Psoas muscle (tissue), 8 donors: Measurements from ENCODE around the gene SGSM2. TPM values are rescaled to one million over a fixed set of nuclear protein-coding genes. Genes with fewer than 3 reads are reported as not detected.

Source experiments
- ATAC-seq, 4 donors: fragments of 200-7000 bp; cut with Tn5 transposase; one replicate each; pipeline ENCODE4 v1.9.1; 2020; ENCODE audit warnings: moderate library complexity in 3 of 4, mild to moderate bottlenecking in 2 of 4
- DNase-seq, 2 donors: peaks; one replicate each; pipeline ENCODE4 v3.0.0-alpha.2; 2020
- H3K27ac ChIP-seq: fragments of 200-600 bp; one replicate; pipeline ENCODE4 v1.8.0; 2022
- H3K27me3 ChIP-seq, 3 donors: fragments of 200-600 bp in 1 of 3; one replicate each; pipeline versions ENCODE4 v1.6.1 to v1.8.0; 2013 to 2022; ENCODE audit warnings: low read length in 2 of 3, mild to moderate bottlenecking in 2 of 3, moderate library complexity in 1 of 3; ENCODE audit not compliant: insufficient read depth in 3 of 3
- H3K36me3 ChIP-seq, 2 donors: fragments of 200-600 bp in 1 of 2; one replicate each; pipeline versions ENCODE4 v1.6.1 to v1.8.0; 2013 to 2022; ENCODE audit warnings: low read depth in 1 of 2, mild to moderate bottlenecking in 1 of 2, moderate library complexity in 1 of 2; ENCODE audit not compliant: insufficient read depth in 1 of 2
- H3K4me1 ChIP-seq: fragments of 200-600 bp; one replicate; pipeline ENCODE4 v1.8.0; 2022
- H3K4me3 ChIP-seq: fragments of 200-600 bp; one replicate; pipeline ENCODE4 v1.8.0; 2022; ENCODE audit warnings: mild to moderate bottlenecking
- H3K9me3 ChIP-seq: fragments of 200-600 bp; one replicate; pipeline ENCODE4 v1.8.0; 2022
- CTCF ChIP-seq: fragments of 200-600 bp; IDR thresholded peaks from one replicate; pipeline ENCODE4 v1.8.0; 2022; ENCODE audit warnings: antibody characterized with exemption
- WGBS, 3 donors: extraction: QIAGEN DNeasy Blood & Tissue Kit; methylation state at CpG; one replicate each; pipeline versions ENCODE4 v1.1.6 to v1.1.7; 2013; 5-methylcytosine and 5-hydroxymethylcytosine counted together
- intact Hi-C, 2 donors: fragments of 100-400 bp; cut with DNase I; formaldehyde crosslinking; loops; one replicate each; pipeline versions ENCODE4 v1.11.0 to v1.14.2; 2022
- long read RNA-seq, 2 donors: library from polyadenylated mRNA; unstranded; transcript quantifications; one replicate each; pipeline ENCODE4 v2.0.0, GENCODE V29; 2021
- polyA plus RNA-seq, 3 donors: library from polyadenylated mRNA; stranded (reverse); fragments of 200-250 nt; gene quantifications; one replicate each; pipeline ENCODE4 v1.2.3, GENCODE V29; 2013
- total RNA-seq, 4 donors: library from RNA; stranded (reverse); fragmentation: NEBNext Ultra II Directional in 2 of 4; extraction: Animal tissue kit (Norgen Biotek cat#: 25700) in 2 of 4; gene quantifications; one replicate each; pipeline versions ENCODE4 v1.2.1 to v1.2.4, GENCODE V29; 2021 to 2023
- donor health status: healthy with polysubstance abuse.
- donor health status: DM: no; HTN: no; CAD: no; lungs with moderate emphysema.
- donor health status: Bipolar disorder and iron deficiency.
- donor health status: healthy.
- donor health status: DM: yes; HTN: yes; CAD: no.
- donor health status: DM: no; HTN: no; CAD: no.
- donor health status: DM: no; HTN: no; CAD: no.
- donor health status: DM: yes; HTN: yes; CAD: no.

SGSM2 gene
- 10 to 100 TPM; 12.1 to 25.6 (median 18.6) TPM for total RNA-seq
- polyA plus RNA-seq = 10 to 100 TPM in 1 of 3 donors, 1 to 10 TPM in 2; 9.6 to 13.5 (median 9.6) TPM
- long read RNA-seq, donor 1, full-length matches to known transcripts = 2 of 19 reads
- long read RNA-seq, donor 1, partial matches to known transcripts = 7 of 19 reads
- long read RNA-seq, donor 1, other reads (novel, unspliced or antisense) = 10 of 19 reads
- long read RNA-seq, donor 2, full-length matches to known transcripts = 2 of 25 reads
- long read RNA-seq, donor 2, partial matches to known transcripts = 11 of 25 reads
- long read RNA-seq, donor 2, other reads (novel, unspliced or antisense) = 12 of 25 reads

- ATAC-seq = peak; percentile 53 to 66 (median 60)
- TF ChIP-seq CTCF = no peak
- intact Hi-C loops = loop anchor here in 1 of 2 donors (2.0 kb wide), 1 partner anchor 34 kb away; the partner anchor contains the start of genes SMG6 and SRR
- Histone ChIP-seq H3K27me3 (no peaks in the 10 kb centered on the region), H3K4me1 (peaks cover 10% of the 10 kb centered on the region), H3K9me3 (no peaks in the 10 kb centered on the region), H3K27ac (peak within 1 kb of the TSS; percentile 85), H3K36me3 (peaks cover 14 to 43% of the 10 kb centered on the region in 2 donors), H3K4me3 (peak within 1 kb of the TSS; percentile 79)
- 0 to 2% (median 0%) methylated on average over 32 to 77 of the region's 77 CpGs for WGBS, 3 donors
- peak; percentile 65 to 79 for DNase-seq
These were observed at the start of gene SGSM2 for GRCh38 chr17:2336852-2337543. Gene SGSM2, plus strand, starts transcription at chr17:2337501. Its CDS starts 188 bp downstream, at chr17:2337689.

GRCh38 chr17:2289878-2290478 lies 47.3 kb upstream of the SGSM2 start:
- intact Hi-C loops = no loop called here
- no peak for TF ChIP-seq CTCF
- WGBS, 3 donors = 95 to 97% (median 96%) methylated on average over 5 of the region's 5 CpGs

GRCh38 chr17:2292100-2292499 lies 45.2 kb upstream of the SGSM2 start:
- ATAC-seq (no peak), DNase-seq (no peak)
- no peak overlapping the region for H3K4me3 ChIP-seq
- intact Hi-C loops = no loop called here
- no peak overlapping the region for H3K27ac ChIP-seq
- H3K4me1 ChIP-seq = no peaks in the 10 kb centered on the region
- peaks cover 5 to 95% of the 10 kb centered on the region in 2 donors for H3K36me3 ChIP-seq
- H3K9me3 ChIP-seq = no peaks in the 10 kb centered on the region
- no peaks in the 10 kb centered on the region for H3K27me3 ChIP-seq
- WGBS, 3 donors = 84 to 96% (median 86%) methylated on average over 2 of the region's 2 CpGs
- TF ChIP-seq CTCF = no peak

More at GRCh38 chr17:2289878-2290478, 47.3 kb upstream of the SGSM2 start:
- H3K27me3 ChIP-seq = no peaks in the 10 kb centered on the region
- H3K9me3 ChIP-seq = no peaks in the 10 kb centered on the region
- ATAC-seq (no peak), DNase-seq (no peak)
- H3K27ac ChIP-seq = no peak overlapping the region
- H3K4me1 ChIP-seq = no peaks in the 10 kb centered on the region
- no peak overlapping the region for H3K4me3 ChIP-seq
- H3K36me3 ChIP-seq = peaks cover 8 to 90% of the 10 kb centered on the region in 2 donors

- no peak overlapping the region for H3K4me3 ChIP-seq
- no peak overlapping the region for H3K27ac ChIP-seq
- no peak for DNase-seq
- intact Hi-C loops = no loop called here
- H3K4me1 ChIP-seq = peaks cover 6% of the 10 kb centered on the region
- no peaks in the 10 kb centered on the region for H3K9me3 ChIP-seq
- ATAC-seq = no peak
- 86 to 96% (median 91%) methylated on average over 1 of the region's 1 CpG for WGBS, 3 donors
- H3K27me3 ChIP-seq = no peaks in the 10 kb centered on the region
- no peak for TF ChIP-seq CTCF
- peaks cover 5 to 97% of the 10 kb centered on the region in 2 donors for H3K36me3 ChIP-seq
These were observed 41.7 kb upstream of the SGSM2 start for GRCh38 chr17:2295575-2295974.
